OCI-LY3 (cell line): ENCODE results near the gene ABCB6.

Source experiments
- CTCF ChIP-seq: fragments of 200-600, 300-600 bp; sonication (generic); IDR thresholded peaks from 2 replicates; pipeline ENCODE4 v1.5.1; 2014; ENCODE audit warnings: antibody characterized with exemption, low read length, low read depth
- EZH2phosphoT487 ChIP-seq: fragments of 200-600 bp; shearing (Covaris generic); IDR thresholded peaks from 2 replicates; pipeline ENCODE4 v1.6.1; 2018; ENCODE audit warnings: antibody characterized with exemption, mixed run types, low read depth

GRCh38 chr2:219252084-219252483, 33.3 kb upstream of the ABCB6 start:
- TF ChIP-seq EZH2phosphoT487: no peak
- TF ChIP-seq CTCF: no peak
